ENCODE results near the gene CBY3. TPM values are rescaled to one million over a fixed set of nuclear protein-coding genes. Genes with fewer than 3 reads are reported as not detected.

The CBY3 gene
- polyA plus RNA-seq, 12 donors = 0.22 to 0.84 (median 0.58) TPM; not detected in 6

Other genes starting within 250 kb of the CBY3 start
- 10 to 100 TPM in 11 of 12 donors, not detected in 1; 32.8 to 52.7 (median 38.6) TPM for gene RUFY1, start 130.5 kb downstream of the CBY3 start, polyA plus RNA-seq (ENCODE audit: insufficient read length in 12 of 12)
- over 10,000 TPM in 1 of 12 donors, 1,000 to 10,000 TPM in 2, 100 to 1,000 TPM in 9; 408 to 10,550 (median 674) TPM for gene HNRNPH1, start 57.4 kb downstream of the CBY3 start, polyA plus RNA-seq (ENCODE audit: insufficient read length in 12 of 12)
- gene CANX, start 17.9 kb upstream of the CBY3 start, polyA plus RNA-seq (ENCODE audit: insufficient read length in 12 of 12) = 100 to 1,000 TPM in 11 of 12 donors, not detected in 1; 208 to 312 (median 283) TPM
- gene MAML1, start 51.8 kb upstream of the CBY3 start, polyA plus RNA-seq (ENCODE audit: insufficient read length in 12 of 12) = 10 to 100 TPM in 11 of 12 donors, not detected in 1; 22.9 to 76.4 (median 26.9) TPM
- gene LTC4S, start 113.0 kb upstream of the CBY3 start, polyA plus RNA-seq (ENCODE audit: insufficient read length in 12 of 12) = 1 to 10 TPM in 9 of 12 donors, under 1 TPM in 1, not detected in 2; 0.99 to 3.3 (median 1.7) TPM
- 10 to 100 TPM in 11 of 12 donors, not detected in 1; 61.1 to 79.4 (median 67.0) TPM for gene MGAT4B, start 125.8 kb upstream of the CBY3 start, polyA plus RNA-seq (ENCODE audit: insufficient read length in 12 of 12)
- 10 to 100 TPM in 11 of 12 donors, not detected in 1; 48.6 to 74.6 (median 57.9) TPM for gene SQSTM1, start 139.9 kb upstream of the CBY3 start, polyA plus RNA-seq (ENCODE audit: insufficient read length in 12 of 12)
- gene MRNIP, start 177.8 kb upstream of the CBY3 start, polyA plus RNA-seq (ENCODE audit: insufficient read length in 12 of 12) = 10 to 100 TPM in 11 of 12 donors, not detected in 1; 11.6 to 31.1 (median 15.3) TPM
- 100 to 1,000 TPM in 1 of 12 donors, 10 to 100 TPM in 10, not detected in 1; 43.7 to 118 (median 48.7) TPM for gene TBC1D9B, start 226.9 kb upstream of the CBY3 start, polyA plus RNA-seq (ENCODE audit: insufficient read length in 12 of 12)